GM18909 (cell line): ENCODE data around the gene CDC5L.

Experiments
- ATAC-seq: cut with Tn5 transposase; IDR thresholded peaks from one replicate; pipeline ENCODE4 v1.9.1; 2021; ENCODE audit warnings: mild to moderate bottlenecking; ENCODE audit not compliant: unreplicated experiment, poor library complexity

The CDC5L gene

DNA sequence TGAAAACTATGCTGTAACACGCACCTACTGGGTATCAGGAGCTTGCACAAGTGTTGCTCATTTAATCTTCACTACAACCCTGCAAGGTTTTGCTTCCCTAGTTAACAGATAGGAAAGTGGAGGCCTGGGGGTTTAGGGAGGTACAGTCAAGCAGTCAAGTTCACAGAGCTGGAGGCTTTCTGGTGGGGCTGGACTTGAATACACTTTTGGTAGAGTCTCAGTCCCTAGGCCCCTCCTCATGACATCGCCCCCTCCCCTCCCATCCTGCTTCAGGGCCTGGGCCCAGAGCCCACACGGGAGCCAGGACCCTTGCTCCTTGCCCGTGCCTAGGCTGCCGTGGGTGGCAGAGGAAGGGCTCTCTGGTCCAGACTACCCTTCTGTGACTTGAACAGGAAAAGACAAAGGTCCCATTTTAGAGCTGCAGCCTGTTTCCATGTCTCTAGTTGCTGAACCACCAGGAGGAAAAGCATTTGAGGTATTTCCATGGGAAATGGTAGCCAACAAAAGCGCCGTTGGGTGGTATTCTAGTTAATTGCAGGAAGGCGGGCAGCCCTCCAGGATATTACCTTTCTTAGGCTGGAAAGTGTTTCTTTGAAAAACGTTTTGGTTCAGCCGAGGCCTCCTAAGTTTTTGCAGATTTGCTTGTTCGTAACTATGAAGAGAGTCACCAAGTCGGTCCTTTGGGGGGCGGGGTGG lies 84.9 kb downstream of the CDC5L start:
- ATAC-seq: no peak

DNA sequence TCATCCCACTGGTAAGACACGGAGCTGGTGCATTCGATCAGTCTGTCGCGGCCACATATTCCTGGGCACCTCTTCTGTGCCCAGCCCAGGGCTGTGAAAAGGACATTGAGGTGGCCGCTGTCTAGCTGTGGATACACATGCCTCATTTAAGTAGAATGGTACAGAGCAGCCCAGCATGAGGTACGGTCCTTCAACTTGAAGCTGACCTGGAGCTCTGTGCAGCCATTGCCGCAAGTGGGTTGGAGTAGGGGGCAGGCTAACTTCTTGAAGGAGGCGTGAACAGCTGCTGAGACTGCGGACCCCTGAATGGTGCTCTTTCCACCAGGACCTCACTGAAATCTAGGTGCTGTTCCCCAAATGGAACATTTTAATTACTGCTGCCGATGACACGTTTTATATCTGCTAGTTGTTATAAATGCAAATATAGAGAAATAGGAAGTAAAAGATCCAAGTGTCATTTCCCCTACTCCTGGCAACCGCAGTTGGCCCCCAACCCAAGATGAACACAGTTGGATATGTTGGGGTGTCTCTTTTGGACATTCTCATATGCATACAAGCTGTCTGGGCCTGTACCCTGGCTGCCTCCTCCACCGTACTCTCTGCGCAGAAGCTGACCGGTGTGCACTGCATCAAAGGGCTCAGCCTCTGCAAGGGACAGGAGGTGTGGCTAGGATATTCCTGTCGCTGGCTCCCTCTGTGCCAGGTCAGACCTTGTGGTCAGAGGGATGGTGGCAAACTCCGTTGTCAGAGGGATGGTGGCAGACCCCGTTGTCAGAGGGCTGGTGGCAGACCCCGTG lies 86.1 kb downstream of the CDC5L start:
- ATAC-seq: no peak

DNA sequence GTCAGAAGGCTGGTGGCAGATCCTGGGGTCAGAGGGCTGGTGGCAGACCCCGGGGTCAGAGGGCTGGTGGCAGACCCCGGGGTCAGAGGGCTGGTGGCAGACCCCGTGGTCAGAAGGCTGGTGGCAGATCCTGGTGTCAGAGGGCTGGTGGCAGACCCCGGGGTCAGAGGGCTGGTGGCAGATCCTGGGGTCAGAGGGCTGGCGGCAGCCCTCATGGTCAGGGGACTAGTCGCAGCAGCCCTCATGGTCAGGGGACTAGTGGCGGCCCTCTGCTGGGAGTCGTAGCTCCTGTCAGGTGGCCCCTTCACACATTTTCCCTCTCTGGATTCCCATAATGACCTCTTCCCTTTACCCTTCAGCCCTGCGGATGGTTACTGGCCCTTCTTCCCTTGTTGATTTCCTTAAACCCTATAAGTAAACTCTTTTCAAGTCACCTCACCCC lies 86.7 kb downstream of the CDC5L start:
- no peak for ATAC-seq

- ATAC-seq: no peak
Observed at GRCh38 chr6:44474643-44475042, 87.1 kb downstream of the CDC5L start.

DNA sequence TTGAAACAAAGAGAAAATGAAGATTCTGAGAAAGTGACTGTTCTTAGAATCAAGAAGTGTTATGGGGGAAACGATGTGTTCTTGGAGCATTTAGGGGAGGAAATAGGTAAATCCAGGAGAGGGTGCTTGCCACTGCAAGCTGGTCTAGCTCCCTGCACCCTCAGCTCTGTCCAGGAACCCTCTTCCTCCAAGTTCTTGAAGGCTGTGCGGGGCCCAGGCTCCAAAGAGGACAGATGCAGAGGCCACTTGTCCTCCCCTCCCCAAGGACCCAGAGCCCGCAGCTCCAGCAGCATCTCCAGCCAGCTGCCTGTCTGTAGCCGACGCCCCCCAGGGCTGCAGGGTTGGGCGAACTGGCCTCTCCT lies 87.9 kb downstream of the CDC5L start:
- no peak for ATAC-seq

DNA sequence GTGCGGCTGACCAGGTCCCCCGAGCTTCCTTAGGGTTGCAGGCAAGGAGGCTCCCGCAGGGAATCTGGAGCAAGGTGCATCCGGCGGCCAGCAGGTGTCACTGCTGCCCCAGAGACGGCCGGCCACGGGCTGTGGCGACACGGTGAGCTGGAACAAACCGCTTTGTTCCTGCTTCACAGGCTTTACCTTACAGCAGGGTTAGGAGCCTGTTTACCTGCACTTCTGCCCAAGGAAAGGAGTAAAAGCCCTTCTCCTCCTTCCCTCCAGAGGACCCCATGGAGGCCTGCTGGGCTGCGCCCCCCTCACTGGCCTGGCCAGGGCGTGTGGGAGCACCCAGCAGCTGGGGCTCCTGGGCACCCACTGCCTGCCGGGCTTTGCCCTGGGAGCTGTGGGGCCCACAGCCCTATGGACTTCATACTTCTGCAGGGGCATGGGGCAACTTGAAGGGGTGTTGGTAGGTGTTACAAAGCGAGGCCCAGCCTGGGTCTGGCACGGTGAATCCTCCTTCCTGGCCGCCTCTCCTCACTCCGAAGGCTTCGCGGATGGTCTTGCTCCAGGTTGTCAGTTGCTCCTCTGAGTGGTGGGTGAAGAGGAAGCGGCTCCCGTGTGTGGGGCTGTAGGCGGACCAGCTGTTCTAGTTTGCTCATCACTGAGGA lies 88.4 kb downstream of the CDC5L start:
- peak; percentile 77 for ATAC-seq

DNA sequence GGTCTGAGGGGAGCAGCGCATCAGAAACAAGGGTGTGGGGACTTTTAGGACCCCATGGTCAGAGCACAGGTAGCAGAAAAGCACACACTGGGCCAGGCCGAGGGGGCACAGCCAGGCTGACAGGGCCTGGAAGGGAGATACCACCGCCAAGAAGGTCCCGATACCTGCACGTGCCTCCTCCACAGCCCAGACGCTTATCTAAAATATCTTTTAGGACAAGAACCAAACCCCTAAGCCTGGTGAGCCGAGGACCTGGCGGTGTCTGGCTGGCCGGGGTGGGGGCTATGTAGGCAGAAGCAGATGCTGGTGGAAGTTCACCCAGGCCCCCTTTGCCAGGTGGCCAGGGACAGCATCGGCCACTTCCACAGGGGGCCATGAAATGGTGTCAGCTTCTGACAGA lies 89.3 kb downstream of the CDC5L start:
- no peak for ATAC-seq

DNA sequence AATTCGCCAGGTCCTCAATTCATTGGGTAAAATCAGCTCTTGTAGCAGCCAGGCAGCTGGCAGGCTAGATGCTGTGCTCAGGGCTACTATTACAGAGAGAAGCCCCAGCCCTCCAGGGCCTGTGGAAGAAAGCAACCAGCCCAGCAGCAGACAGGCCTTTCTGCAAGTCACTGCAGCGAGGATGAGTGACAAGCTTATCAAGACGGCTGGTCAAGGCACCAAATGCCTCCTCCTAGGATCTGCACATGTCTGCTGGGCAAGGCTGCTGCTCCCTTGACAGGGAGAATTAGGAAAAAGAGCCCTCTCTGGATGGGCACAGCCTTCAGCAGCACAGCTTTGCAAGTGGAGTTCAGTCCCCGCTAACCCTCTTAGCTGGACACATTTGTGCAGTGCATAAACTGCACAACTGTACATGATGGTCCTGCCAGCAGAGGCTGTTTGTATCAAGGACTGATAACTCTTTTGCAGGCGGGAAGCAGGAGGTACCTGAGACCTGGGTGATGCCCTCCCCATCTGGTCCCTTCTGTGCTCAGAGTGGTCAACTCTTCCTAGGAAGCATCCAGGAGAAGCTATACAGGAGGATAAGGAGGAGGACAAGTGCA lies 89.9 kb downstream of the CDC5L start:
- ATAC-seq: no peak

GRCh38 chr6:44478158-44478557 lies 90.7 kb downstream of the CDC5L start:
- no peak for ATAC-seq

DNA sequence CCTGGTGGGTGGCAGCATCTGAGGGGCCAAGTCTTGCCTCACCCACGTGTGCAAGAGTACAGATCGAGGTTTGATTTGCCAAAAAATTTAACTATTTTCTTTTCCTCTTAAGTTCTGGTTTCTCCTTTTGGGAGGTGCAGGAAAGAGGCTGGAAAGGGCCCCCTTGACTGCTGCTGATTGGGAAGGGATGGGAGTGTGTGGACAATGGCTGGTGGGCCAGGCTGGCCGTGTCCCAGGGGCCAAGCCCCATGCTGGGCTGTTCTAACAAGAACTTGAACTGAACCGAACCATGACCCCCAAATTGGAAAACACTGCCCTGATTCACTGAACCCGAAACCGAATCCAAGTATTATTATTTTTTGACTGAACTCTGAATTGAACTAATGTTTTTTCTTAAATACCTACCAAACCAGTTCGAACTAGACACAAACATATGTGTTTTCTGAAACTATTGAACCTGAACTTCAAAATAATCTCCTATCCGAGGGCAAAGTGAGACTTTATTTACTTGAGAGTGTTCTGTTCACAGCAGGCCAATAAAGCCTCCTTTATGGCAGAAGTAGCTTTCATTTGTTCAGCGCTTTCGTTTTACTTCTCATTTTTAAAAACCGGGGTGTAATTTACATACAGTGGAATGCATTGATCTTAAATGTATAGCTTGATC lies 91.2 kb downstream of the CDC5L start:
- ATAC-seq: no peak

DNA sequence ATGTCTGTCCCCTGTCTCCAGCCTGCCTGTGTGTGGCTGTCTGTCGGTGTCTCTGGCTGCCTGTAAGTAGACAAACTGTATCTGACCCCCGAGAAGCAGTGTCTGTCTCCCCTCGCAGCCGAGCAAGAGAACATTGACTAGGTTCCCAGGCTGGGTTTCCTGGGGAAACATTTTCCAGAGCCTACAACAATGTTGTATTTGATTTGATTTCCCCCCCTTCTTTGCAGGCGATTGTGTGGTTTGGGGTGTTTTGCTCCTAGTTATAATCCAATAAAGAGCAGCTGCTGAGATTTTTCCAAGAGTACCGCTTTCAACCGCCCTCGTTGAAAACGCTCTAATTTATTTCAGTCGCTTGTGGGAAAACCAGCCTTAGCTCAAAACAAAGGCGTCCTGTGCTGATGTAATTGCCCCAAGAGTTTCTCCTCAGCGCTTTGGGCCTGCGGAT lies 92.6 kb downstream of the CDC5L start:
- no peak for ATAC-seq

DNA sequence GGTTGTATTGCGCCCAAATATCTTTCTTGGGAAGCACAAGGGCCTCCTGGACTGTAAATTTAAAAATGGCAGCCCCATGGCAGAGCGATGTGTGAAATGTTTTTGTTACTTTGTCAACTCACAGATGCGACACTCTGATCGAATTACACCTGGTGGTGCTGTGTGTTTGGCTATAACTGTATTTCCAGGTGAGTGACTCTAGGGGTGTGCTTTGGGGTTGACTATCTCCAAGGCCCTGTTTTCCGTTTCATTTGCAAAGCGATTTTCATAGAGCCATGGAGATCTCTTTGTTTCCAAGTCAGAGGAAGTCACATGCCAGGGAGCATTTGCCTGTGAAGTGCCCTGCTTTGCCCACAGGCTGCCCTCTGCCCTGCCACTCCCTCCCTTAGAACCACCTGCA lies 93.5 kb downstream of the CDC5L start:
- no peak for ATAC-seq

- no peak for ATAC-seq
Observed at GRCh38 chr6:44481760-44482159, 94.3 kb downstream of the CDC5L start.

GRCh38 chr6:44485601-44486401 lies 98.3 kb downstream of the CDC5L start:
- ATAC-seq: no peak

DNA sequence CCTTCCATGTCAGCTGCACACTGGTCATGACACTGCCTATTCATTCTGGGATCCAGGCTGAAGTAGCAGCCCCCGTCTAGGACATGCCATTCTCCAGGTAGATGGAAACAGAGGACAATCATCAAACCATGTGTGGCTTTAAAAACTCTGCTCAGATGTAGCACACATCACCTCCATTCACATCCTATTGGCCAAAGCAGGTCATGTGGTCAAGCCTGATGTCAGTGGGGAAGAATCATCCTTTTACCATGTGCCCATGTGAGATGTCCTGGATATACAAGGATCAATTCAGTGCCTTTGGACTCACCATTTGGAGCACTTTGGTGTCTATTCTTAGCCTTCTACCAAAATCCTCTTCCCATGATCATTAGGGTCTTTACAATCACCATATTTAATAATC lies 99.5 kb downstream of the CDC5L start:
- no peak for ATAC-seq

DNA sequence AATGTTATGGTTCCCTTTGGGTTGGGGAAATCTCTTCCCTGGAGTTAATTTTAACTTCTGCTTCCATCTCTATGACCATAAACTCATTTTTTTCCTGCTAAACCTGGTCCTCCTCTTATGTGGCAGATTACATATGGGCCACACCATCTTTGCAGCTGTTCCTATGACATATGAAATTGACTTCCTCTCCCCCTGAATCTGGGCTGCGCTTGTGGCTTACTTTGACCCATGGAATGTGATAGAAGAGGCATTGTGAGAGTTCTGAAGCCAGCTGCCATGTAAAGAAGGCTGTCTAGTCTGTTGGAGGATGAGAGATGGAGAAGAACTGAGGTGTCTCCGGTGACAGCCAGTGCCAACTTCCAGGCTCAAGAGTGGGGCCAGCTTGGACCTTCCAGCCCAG lies 100.1 kb downstream of the CDC5L start:
- no peak for ATAC-seq

- no peak for ATAC-seq
Observed at GRCh38 chr6:44489910-44490604, 102.6 kb downstream of the CDC5L start.

DNA sequence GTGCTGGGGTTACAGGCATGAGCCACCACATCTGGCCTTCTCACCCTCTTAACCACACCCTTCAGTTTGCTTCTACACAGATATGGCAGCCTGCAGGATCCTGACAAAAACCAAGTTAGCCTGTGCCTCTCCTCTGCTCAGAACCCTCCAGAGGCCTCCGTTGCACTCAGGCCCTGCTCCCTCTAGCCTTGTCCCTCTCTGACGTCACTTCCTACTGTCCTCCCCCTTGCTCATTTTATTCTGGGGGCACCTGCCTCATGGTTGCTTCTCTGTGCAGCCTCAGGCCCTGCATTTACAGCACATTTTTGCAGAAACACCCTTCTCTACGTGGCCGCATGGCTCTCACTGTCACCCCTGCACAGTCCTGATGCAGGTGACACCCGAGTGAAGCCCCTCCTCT lies 105.6 kb downstream of the CDC5L start:
- ATAC-seq: no peak

GRCh38 chr6:44493593-44493992 lies 106.1 kb downstream of the CDC5L start:
- ATAC-seq: no peak
